ELF-1 (cell line): ENCODE results near the gene DDC.
"Not testable (repeated sequence)": the region's sequence is repeated elsewhere in the genome, so short reads cannot be mapped to it uniquely, and the experiment has no call there.

Experiments used
- DNase-seq: peaks from one replicate; pipeline ENCODE4 v3.0.0-alpha.2; 2016; ENCODE audit warnings: low read depth, low spot score

Gene DDC

DNA sequence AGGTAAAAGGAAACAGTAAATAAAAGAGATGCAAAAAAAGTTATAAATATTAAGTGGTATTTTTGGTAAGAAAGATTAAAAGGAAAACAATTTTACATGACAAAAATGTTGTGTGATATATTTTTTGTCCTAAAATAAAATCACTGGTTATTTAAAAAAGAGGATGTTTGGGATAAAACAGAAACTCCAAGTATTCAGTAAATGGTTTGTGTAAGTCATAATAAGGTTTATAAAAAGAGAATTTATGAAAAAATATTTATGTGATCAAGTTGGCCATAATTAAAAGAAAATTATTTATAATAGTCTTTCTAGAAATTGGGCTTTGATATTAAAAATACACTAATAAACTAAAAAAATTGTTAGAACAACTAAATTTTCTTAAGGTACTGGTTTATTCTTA is 76.8 kb downstream of the DDC start:
- DNase-seq, result no peak

DNA sequence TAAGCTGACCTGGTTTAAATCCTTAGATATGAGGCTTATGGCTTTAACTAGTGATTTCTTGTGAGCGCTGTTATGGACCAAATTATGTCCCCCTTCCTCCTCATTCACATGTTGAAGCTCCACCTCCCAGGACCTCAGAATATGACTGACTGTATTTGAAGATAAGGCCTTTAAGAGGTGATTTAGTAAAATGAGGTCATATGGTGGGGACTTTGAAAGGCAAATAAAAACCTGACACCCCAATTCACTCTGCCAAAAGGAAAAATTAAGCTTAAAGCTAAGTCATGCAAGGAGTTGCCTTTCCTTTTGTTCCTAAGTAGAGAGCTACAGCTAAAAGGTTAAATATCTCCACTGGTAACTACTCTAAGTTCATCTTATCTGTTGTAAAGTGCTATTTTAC is 78.7 kb downstream of the DDC start:
- no peak for DNase-seq

DNA sequence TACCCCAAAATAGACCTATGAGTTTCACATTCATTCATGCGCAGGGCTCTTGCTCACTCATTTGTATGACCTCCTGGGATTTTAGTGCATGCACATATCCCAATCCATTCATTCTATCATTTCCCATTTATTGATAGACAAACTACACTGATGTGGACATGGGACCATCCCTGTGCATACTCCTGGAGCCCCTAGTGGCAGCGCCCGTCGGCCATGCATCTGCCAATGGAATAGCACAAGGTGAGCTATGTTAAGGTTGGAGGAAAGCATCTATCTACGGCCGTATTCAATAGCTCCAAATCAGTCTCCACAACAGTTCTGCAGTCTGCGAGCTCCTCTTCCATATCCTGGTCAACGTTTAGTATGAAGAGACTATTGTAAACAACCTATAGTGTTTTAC is 83.3 kb downstream of the DDC start:
- no peak for DNase-seq

DNA sequence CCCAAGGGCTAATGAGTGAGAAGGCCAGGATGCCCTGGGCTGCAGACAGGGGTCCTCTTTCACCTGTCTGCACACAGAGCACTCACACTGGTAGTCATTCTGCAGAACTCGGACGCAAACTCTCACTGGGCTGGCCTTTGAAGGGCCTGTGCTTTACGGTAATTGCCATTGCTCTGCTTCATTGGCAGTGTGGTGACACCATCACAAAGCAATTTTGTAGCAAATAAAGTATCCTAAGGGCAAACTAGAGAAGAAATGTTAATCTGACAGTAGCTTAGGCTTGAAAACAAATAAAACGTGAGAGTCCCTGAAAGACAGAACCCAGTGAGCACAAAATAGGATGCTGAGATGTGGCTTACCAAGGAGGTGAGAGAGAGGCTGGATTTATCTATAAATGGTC is 84.4 kb downstream of the DDC start:
- DNase-seq, result no peak

DNA sequence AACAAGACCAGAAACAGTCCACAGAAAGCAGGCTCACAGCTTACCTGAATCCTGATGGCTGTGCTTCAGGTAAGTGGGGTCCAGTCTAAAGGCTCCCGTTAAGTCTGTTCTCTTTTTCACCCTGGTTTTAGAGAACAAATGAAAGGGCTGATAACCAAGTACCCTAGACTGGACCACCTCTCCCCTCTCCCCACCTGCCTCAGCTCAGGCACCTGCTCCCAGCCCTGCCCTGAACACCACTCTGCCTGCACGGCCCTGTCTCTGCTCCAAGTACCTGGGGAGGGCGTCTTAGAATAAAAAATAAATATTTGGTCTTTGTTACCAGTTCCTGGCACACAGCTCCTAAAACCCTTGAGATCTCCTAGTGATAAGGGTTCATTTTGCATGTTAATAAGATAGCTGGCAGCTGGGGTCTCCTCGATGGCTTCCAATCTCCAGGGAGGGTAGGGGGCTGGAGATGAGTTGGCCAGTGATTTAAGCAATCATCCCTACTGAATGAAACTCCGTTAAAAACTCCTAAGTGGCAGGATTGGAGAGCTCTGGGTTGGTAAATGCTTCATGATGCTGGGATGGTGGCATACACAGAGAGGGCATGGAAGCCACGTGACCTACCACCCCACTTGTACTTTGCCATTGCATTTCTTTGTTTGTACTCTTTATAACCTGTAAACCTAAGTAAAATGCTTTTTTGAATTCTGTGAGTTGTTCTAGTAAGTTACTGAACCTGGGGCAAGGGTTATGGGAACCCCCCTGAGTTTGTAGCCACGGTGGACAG is 85.3 kb downstream of the DDC start:
- no peak for DNase-seq

DNA sequence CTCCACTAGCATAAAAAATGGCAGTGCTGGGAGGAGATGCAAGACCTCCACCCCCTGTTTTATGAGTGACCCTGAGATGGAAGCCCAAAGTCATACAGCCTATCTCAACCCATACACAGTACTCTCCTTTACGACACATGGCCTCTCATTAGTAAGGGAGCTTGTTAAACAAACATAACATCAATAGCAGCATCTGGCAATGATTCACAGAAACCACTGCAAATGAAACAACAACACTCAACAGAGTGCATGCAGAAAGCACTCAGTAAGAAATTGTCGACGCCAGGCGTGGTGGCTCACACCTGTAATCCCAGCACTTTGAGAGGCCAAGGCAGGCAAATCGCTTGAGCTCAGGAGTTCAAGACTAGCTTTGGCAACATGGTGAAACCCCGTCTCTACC is 87.6 kb downstream of the DDC start:
- DNase-seq, result no peak

DNA sequence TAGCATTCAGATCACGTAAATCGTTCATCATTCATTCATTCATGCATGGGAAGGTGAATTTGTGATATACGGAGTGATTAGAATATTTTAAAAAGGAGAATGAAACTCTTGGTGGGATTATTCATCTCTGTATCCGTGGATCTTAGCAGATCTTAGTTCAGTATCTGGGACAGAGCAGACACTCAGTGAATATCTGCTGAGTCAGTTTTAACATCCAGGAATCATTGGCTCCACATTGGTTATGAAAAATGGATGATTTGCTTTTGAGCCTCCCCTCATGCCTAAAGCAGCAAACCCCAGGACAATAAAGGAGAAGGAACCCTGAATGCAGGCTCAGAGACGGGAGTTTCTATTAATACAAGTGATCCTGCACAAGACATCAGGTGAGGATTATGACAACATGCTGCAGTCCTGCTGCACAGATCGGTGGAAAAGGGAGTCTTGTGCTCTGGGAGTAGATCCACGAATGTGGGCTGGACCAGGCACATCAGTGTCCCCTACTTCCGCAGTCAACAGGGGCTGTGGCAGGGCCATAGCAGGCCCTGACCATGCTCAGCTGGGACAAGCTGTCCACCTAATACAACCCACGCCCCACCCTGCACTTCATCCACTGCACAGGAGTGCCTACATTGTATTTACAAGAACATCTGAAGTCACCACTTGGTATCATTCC is 88.1 kb downstream of the DDC start:
- no peak for DNase-seq

DNA sequence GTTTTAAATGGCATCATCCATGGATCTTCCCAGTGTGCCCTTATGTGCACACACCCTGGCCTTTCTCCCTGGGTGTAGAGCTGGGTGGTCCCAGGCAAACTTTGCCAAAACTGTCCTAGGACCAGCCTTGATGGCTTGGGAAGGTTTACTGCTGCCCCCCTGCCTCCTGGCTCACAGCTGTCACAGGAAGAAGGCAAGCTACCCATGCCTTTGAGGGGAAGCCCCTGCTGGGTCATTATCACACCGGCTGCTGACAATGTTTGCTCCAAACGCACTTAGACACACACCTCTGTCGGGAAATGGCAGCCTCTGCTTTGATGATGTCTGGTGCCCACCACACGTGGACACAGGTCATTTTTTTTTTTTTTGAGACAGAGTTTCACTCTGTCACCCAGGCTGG is 89.9 kb downstream of the DDC start:
- no peak for DNase-seq

DNA sequence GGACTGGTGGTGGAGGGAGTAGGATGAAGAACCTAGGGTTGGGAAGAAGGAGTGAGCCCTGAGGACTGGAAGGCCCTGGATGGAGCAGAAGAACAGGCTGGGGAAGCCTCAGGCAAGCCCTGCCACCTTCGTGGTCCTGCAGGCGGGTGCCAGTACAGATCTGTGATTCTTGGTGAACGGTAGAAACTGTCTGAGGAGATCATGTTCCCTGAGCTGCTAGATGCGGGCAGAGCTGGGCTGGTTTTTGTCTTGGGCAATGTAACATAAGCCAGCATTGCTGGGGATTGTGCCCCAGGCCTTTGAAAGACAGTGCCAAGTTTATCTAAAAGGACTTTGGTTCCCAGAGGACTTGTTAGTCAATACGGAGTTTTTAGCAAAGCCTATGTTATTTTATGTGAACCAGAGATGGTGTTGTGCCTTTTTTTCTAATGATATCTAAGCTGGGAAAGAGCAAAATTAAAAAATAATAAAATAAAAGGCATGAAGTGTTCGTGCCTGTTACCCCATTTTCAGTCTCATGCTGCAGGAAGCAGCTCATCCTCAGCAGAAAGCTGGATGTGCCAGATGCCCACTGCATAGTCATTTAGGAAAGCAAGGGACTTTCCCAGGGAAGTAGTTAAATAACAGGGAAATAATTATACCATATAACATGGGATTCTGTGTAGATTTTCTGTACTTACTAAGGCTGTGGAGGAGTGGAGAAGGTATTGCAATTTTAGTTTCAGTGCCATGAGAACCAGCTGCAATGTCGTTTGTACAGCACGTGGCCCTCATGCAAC is 90.6 kb downstream of the DDC start:
- no peak for DNase-seq

DNA sequence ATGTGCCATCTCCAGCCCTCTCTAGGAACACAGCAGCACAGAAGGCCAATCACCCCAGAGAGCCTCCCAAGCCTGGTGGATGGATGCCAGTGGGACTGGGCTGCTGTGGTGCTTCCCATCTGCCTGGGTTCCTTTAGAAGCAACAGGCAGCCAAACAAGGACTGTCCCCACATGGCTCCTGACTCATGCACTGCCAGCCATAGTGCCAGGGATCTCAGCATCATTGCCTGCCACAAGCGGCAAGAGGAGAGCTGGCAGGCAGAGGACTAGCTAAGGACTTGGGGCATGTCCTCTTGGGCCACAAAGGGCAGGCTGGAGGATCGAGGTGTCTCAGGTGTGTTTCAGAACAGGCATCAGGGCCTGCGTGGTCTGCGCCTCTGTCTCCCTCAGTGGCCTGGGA is 91.7 kb downstream of the DDC start:
- DNase-seq, result no peak

DNA sequence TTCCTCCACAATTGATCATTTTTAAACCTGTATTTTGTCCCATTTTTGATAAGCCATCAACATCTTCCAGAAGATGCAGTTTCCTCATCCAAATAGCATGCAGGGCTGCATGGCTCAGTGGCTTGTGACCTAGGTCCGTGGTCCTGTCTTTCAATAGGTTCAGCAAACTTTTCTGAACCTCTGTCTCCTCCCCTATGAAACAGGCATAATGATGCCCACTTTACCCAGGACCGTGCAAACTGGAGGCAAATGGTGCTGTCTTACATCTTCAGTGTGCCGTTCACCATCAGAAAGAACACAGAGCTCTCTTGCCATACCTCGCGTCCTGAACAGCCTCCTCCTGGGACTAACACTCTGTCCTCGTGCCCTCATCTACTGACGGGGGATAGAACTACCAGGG is 92.8 kb downstream of the DDC start:
- DNase-seq, result no peak

DNA sequence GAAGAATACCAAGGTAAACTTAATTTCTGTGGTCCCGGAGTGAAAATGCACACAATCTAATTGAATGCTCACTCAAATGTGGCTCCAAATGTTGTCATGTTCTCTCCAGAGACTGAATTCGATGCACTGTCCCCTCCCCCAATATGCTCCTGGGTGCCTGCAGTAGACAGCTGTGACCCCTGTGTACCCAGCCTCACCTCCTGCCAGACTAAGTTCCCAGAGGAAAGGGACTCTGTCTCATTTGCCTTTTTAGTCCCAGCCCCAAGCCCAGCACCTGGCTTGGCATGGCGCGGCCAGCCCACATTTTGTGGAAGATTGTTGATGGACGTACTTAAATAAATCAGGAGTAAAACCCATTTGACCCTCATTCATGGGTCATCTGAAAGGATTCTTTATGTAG is 93.2 kb downstream of the DDC start:
- DNase-seq, result no peak

DNA sequence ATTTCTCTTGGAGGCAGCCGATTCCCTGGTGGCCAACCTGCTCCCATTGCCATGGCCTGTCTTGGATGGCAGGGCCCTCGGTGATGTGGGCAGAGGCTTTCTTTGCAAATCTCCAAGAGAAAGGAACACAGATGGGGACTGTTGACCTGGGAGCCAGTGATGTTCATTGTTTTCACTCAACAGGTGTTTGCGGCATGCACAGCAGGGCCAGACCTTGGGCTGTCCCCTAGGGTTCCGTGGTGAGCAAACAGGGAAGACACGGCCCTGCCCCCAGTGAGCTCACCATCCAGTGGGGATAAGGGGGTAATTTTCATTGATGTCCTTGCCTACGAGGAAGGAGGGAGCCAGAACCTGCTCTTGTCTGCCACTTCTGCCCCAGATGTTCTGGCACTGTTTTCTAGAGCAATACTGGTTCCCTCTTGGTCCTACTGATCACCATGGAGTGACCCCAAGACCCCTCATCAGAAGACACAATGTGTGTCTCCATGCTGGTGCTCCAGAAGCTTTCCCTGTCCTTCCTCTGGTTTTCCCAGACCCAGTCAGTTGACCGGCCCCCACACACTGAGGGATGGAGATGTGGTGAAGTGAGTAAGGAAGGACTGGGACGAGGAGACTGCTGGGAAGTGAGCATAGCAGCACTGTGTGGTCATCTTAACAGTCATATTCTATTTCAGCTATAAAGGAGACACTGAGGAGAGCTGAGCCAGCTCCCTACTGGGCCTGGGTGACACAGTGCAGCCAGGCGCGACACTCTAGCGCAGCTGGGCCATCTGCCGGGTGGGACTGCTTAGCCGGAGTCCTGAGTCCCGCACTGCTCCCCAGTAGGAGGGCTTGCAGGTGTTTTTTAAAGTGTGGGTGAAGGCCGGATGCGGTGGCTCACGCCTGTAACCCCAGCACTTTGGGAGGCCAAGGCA is 94.7 kb downstream of the DDC start:
- no peak for DNase-seq

DNA sequence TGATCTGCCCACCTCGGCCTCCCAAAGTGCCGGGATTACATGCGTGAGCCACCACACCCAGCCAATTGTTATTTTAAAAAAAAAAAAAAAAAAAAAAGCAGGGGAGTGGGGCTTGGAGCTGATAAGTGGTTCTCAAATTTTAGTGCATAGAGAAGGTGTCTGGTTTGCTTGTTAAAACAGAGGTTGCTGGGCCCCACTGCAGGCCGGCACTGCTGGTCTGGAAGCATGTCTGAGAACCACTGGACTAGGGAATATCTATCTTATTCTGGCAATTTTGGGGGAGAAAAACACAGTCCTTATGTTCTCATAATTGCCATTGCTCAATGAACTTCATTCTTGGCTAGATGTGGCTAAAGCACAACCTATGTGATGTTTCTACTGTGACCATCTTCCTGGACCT is 96.0 kb downstream of the DDC start:
- no peak for DNase-seq

DNA sequence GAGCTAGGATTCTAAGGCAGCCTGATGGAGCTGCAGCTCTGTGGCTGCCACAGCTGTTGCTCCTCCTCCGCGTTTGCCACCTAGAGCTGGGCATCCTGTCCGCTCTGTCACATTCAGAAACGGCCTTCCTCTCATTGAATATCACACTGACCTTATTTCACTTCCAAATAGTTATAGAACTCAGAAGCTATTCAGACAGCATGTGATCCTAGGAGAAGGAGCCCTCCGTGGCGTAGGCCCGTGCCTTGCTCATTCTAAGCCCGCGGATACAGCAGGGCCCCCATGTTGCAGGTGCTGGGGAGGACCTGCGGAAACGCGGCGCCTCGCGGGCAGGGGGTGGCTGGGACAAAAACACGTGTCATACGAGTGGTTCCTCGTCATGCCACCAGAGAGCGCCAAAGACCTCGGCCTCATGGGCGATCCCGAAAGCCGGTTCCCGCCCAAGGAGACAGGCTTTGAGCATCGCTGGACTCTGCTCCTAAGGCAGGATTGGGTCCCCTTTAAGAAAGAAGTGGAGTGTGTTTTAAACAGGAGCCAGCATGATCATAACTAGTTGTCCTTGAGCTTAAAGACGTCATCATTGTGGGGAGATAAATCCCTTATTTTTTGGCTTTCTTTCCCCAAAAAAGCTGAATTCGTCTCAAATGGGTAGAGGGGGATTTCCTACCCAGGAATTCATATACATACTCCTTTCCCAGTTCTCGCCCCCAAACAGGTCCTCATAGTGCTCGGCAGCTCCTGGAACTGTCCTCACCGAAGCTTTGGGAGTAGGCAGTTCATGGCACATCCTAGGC is 97.2 kb downstream of the DDC start:
- peak; percentile 82 for DNase-seq

DNA sequence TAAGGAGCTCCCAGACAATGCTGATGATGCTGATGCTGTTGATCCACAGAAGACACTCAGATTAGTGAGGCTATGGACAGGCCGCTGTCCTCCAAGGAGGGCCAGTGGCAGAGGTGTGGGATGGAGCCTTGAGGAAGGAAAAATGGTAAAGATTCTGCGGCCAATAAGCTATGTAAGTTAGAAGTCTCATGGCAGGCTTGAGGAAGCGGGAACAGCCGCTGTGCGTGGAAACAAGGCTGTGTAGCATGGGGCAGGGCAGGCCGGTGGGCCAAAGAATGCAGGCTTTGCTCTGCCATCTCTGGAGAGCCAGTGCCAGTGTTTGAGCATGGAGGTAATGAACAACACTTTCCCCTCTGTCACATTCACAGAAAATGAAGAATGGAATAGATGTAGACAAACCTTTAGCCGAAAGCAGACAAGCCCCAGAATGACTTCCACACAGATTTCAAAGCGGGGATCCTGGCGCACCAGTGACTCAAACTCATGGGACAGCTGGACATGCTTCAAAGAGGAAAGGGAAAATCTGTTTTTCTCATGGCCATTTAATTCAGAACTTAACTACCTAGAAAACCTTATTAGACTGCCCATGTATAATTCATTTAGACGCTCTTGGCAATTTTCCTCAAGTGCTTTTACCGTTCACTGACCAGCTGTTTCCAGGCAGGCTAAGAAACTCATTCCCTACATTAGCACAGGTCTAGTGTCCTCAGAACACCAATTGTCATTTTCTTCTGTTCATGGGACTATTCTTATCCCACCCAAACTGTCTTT is 98.2 kb downstream of the DDC start:
- no peak for DNase-seq

DNA sequence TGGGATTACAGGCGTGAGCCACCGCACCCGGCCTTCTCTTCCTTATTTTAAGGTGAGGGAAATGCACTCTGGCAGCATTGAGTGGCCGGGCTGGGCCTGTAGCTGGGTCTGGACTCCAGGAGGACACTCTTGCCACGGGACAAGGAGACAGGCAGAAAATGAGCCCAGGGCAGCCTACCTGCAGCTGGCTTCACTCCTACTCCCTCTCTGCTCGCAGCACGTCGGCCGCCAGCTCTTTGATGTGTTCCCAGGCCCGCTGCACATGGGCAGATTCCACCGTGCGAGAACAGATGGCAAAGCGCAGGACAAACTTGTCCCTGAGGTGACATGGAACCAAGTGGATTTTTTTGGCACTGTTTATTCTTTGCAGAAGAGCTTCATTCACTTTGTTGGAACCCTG is 102.2 kb downstream of the DDC start:
- DNase-seq, result no peak

DNA sequence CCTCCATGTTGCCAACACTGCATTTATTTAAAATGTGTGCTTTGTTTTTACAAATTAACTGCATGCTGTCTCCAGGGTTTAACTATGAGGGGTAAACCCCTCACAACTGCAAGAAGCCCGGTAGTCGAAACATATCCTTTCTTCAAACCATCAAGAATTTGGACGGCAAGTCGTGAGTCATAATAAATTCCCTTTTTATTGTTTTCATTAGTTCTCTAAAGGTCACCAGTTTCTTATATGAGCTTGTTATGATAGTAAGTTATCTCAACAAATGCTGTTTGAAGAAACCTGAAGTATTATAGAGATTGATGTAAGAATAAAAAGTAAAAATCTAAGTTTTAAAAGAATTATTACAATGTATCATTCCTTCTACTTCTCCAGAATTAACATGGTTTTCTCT is 102.8 kb downstream of the DDC start:
- no peak for DNase-seq

DNA sequence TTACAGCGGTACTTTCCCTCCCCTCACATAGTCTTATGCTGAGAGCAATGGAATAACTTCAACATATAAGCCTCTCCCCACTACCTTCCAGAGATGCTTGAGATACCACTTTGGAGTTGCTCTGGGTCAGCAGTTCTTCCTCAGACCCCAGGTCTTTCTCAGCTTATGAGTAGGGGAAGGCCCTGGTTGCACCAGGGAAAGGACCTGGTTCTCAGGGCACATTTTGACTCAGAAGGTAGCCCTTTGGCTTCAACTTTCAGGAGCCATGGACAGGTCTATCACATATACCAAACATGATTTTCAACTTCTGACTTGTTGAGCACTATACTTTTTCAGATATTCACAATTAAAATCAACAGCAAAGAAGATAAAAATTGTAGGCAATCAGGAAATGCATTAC is 103.5 kb downstream of the DDC start:
- DNase-seq, result no peak

DNA sequence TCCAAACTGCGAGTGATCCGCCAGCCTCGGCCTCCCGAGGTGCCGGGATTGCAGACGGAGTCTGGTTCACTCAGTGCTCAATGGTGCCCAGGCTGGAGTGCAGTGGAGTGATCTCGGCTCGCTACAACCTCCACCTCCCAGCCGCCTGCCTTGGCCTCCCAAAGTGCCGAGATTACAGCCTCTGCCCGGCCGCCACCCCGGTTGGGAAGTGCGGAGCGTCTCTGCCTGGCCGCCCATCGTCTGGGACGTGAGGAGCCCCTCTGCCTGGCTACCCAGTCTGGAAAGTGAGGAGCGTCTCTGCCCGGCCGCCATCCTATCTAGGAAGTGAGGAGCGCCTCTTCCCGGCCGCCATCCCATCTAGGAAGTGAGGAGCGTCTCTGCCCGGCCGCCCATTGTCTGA is 106.0 kb downstream of the DDC start:
- DNase-seq, result not testable (repeated sequence)
